SK-N-SH (cell line): ENCODE measurements around the gene ZNF213. TPM values are rescaled to one million over a fixed set of nuclear protein-coding genes. Genes with fewer than 3 reads are reported as not detected.

Source experiments
- CTCF ChIA-PET: fragments of 300-600, 350-600 bp; formaldehyde crosslinking; extraction: SDS; loops from one replicate; lab custom pipeline; 2021; lab: Yijun Ruan, JAX
- POLR2A ChIA-PET: fragments of 350-600 bp; sonication (Branson Sonifier 250); formaldehyde crosslinking; extraction: SDS; loops from one replicate; lab custom pipeline; 2020; ENCODE audit warnings: antibody characterized with exemption, inconsistent platforms; lab: Yijun Ruan, JAX
- DNase-seq: peaks from one replicate; pipeline ENCODE4 v3.0.0; 2012
- H2AFZ ChIP-seq: fragments of 200-600 bp; sonication (generic); 2 replicates; pipeline ENCODE4 v1.8.1; 2016; ENCODE audit warnings: antibody characterized with exemption, mild to moderate bottlenecking, low read depth
- H3F3A ChIP-seq: fragments of 200-600 bp; sonication (generic); replicated peaks from 2 replicates; pipeline ENCODE3; 2016; ENCODE audit warnings: antibody characterized with exemption, mild to moderate bottlenecking; ENCODE audit not compliant: insufficient read depth
- H3K27ac ChIP-seq, 2 experiments: fragments of 200-500 bp in 1 of 2; fragments of 200-600 bp in 1 of 2; sonication (Bioruptor generic) in 1 of 2; sonication (generic), shearing (Covaris generic) in 1 of 2; 2 replicates each; pipeline versions ENCODE4 v1.5.1 to v1.6.1; 2014 to 2016; ENCODE audit warnings: low read depth in 2 of 2, inconsistent platforms in 1 of 2, low read length in 1 of 2, mild to moderate bottlenecking in 1 of 2, mixed read lengths in 1 of 2
- H3K27me3 ChIP-seq: fragments of 200-600 bp; sonication (generic), shearing (Covaris generic); 2 replicates; pipeline ENCODE4 v1.6.1; 2016; ENCODE audit warnings: mixed run types; ENCODE audit not compliant: insufficient read depth
- H3K36me3 ChIP-seq, 2 experiments: fragments of 200-500 bp in 1 of 2; fragments of 200-600 bp in 1 of 2; sonication (Bioruptor generic) in 1 of 2; sonication (generic) in 1 of 2; replicated peaks in 1 of 2; 2 replicates each; pipeline versions ENCODE3 to v1.5.1; 2014 to 2016; ENCODE audit warnings: low read length in 1 of 2, mild to moderate bottlenecking in 1 of 2; ENCODE audit not compliant: insufficient read depth in 2 of 2, control insufficient read depth in 1 of 2
- H3K4me1 ChIP-seq, 2 experiments: fragments of 200-500 bp in 1 of 2; fragments of 200-600 bp in 1 of 2; sonication (Bioruptor generic) in 1 of 2; sonication (generic), shearing (Covaris generic) in 1 of 2; 2 replicates each; pipeline versions ENCODE4 v1.5.1 to v1.6.1; 2014 to 2016; ENCODE audit warnings: low read depth in 1 of 2, low read length in 1 of 2, mixed run types in 1 of 2; ENCODE audit not compliant: insufficient read depth in 2 of 2, control insufficient read depth in 1 of 2
- H3K4me2 ChIP-seq: fragments of 200-600 bp; sonication (generic), shearing (Covaris generic); 2 replicates; pipeline ENCODE4 v1.6.1; 2017; ENCODE audit warnings: mixed run types
- H3K4me3 ChIP-seq, 2 experiments: fragments of 200-500 bp in 1 of 2; fragments of 200-600 bp in 1 of 2; sonication (Bioruptor generic) in 1 of 2; sonication (generic), shearing (Covaris generic) in 1 of 2; 2 replicates each; pipeline versions ENCODE4 v1.5.1 to v1.8.1; 2014 to 2016; ENCODE audit warnings: low read depth in 2 of 2, inconsistent platforms in 1 of 2, low read length in 1 of 2, mild to moderate bottlenecking in 1 of 2, mixed read lengths in 1 of 2, moderate library complexity in 1 of 2
- H3K79me2 ChIP-seq: fragments of 200-600 bp; sonication (generic); 2 replicates; pipeline ENCODE4 v1.8.1; 2017; ENCODE audit warnings: mild to moderate bottlenecking; ENCODE audit not compliant: insufficient read depth
- H3K9ac ChIP-seq: fragments of 200-600 bp; sonication (generic); 2 replicates; pipeline ENCODE4 v1.6.1; 2017; ENCODE audit warnings: mixed run types
- H3K9me2 ChIP-seq: fragments of 200-600 bp; sonication (generic); 2 replicates; pipeline ENCODE4 v1.6.1; 2017; ENCODE audit warnings: mixed run types
- H3K9me3 ChIP-seq: fragments of 200-600 bp; sonication (generic); 2 replicates; pipeline ENCODE4 v1.6.1; 2017; ENCODE audit warnings: mixed run types, mild to moderate bottlenecking, moderate library complexity
- H4K20me1 ChIP-seq: fragments of 200-600 bp; sonication (generic); 2 replicates; pipeline ENCODE4 v1.6.1; 2017; ENCODE audit warnings: mild to moderate bottlenecking, mixed run types; ENCODE audit not compliant: insufficient read depth
- CHD2 ChIP-seq: fragments of 150-350 bp; IDR thresholded peaks from 2 replicates; pipeline ENCODE4 v1.6.1; 2018; ENCODE audit warnings: low read length; ENCODE audit not compliant: partially characterized antibody
- CTCF ChIP-seq: fragments of 200-600 bp; sonication (generic); IDR thresholded peaks from 2 replicates; pipeline ENCODE4 v1.6.1; 2017; ENCODE audit warnings: antibody characterized with exemption, mild to moderate bottlenecking, moderate library complexity
- ELF1 ChIP-seq: IDR thresholded peaks from 2 replicates; pipeline ENCODE4 v1.4.0; 2012
- FOSL2 ChIP-seq: IDR thresholded peaks from 2 replicates; pipeline ENCODE4 v1.4.0; 2012; ENCODE audit warnings: low read depth, mild to moderate bottlenecking, moderate library complexity, borderline replicate concordance
- GABPA ChIP-seq: IDR thresholded peaks from 2 replicates; pipeline ENCODE4 v1.4.0; 2012; ENCODE audit warnings: low read depth, mild to moderate bottlenecking
- MXI1 ChIP-seq: IDR thresholded peaks from 2 replicates; pipeline ENCODE4 v1.6.1; 2012; ENCODE audit warnings: mild to moderate bottlenecking, low read depth, low read length, improper control_type of control experiment
- NRF1 ChIP-seq: IDR thresholded peaks from 2 replicates; pipeline ENCODE4 v1.6.1; 2012; ENCODE audit warnings: low read depth, mild to moderate bottlenecking, low read length
- POLR2AphosphoS5 ChIP-seq: IDR thresholded peaks from 2 replicates; pipeline ENCODE4 v1.6.1; 2012; ENCODE audit warnings: low read depth, low read length
- RAD21 ChIP-seq: IDR thresholded peaks from 2 replicates; pipeline ENCODE4 v1.6.1; 2012; ENCODE audit warnings: mild to moderate bottlenecking, low read length
- RFX5 ChIP-seq: IDR thresholded peaks from 2 replicates; pipeline ENCODE4 v1.6.1; 2012; ENCODE audit warnings: mild to moderate bottlenecking, improper control_type of control experiment, low read length
- SIN3A ChIP-seq: IDR thresholded peaks from 2 replicates; pipeline ENCODE4 v1.6.1; 2012; ENCODE audit warnings: low read depth, mild to moderate bottlenecking, low read length, moderate library complexity, borderline replicate concordance
- SMC3 ChIP-seq: IDR thresholded peaks from 2 replicates; pipeline ENCODE4 v1.6.1; 2012; ENCODE audit warnings: low read depth, low read length, improper control_type of control experiment
- TAF1 ChIP-seq: IDR thresholded peaks from 2 replicates; pipeline ENCODE4 v1.6.1; 2012; ENCODE audit warnings: low read depth, mild to moderate bottlenecking, low read length, moderate library complexity, borderline replicate concordance
- TCF12 ChIP-seq: IDR thresholded peaks from 2 replicates; pipeline ENCODE4 v1.4.0; 2012
- TEAD4 ChIP-seq: IDR thresholded peaks from 2 replicates; pipeline ENCODE4 v1.4.0; 2012; ENCODE audit warnings: mild to moderate bottlenecking, borderline replicate concordance; ENCODE audit not compliant: insufficient read depth
- YY1 ChIP-seq: IDR thresholded peaks from 2 replicates; pipeline ENCODE4 v1.4.0; 2012; ENCODE audit warnings: low read depth, mild to moderate bottlenecking
- WGBS: methylation state at CpG from one replicate; pipeline ENCODE4 v1.1.6; 2017; ENCODE audit warnings: low lambda C conversion rate; 5-methylcytosine and 5-hydroxymethylcytosine counted together
- polyA plus RNA-seq, 3 experiments: library from polyadenylated mRNA; depleted of rRNA; stranded (reverse); fragments of >200 nt; gene quantifications; 2 replicates each; pipeline ENCODE4 v1.2.3, GENCODE V29; 2012

Gene ZNF213
- polyA plus RNA-seq, 1 of the 3 experiments (the other 2 are of a cell fraction) = 1.1 TPM

GRCh38 chr16:3112881-3113574 lies 21.8 kb upstream of the ZNF213 start:
- H4K20me1 ChIP-seq = no peaks in the 10 kb centered on the region
- H3K79me2 ChIP-seq = peaks cover 11% of the 10 kb centered on the region; the same call in 1 of the 2 replicates
- H3K9me2 ChIP-seq = no peaks in the 10 kb centered on the region
- peaks cover 0 to 24% of the 10 kb centered on the region in 2 experiments; a peak in 1 of 4 replicates for H3K4me1 ChIP-seq
- H3K9me3 ChIP-seq = no peaks in the 10 kb centered on the region
- no peaks in the 10 kb centered on the region for H3F3A ChIP-seq
- CTCF ChIA-PET = interaction anchor here (0.5 to 10.8 kb wide), 11 partner anchors 10 to 84 kb away, joined by 3 to 64 read pairs (median 7); partner anchors contain the start of gene ZNF213
- peaks cover 0 to 16% of the 10 kb centered on the region in 2 experiments for H3K36me3 ChIP-seq
- peak overlapping the region; percentile 98; the same call in 1 of the 2 replicates for H2AFZ ChIP-seq
- H3K27me3 ChIP-seq = no peaks in the 10 kb centered on the region
- WGBS = 11% methylated on average over 19 of the region's 19 CpGs
- POLR2A ChIA-PET = interaction anchor here (1.1 kb wide), 1 partner anchor 15 kb away, joined by 3 read pairs; no protein-coding TSS in a partner anchor
- peak; percentile 29 for DNase-seq
- peak overlapping the region in 1 of 2 experiments; percentile 61; a peak in 1 of 4 replicates for H3K27ac ChIP-seq
- peak overlapping the region; percentile 97 for H3K4me2 ChIP-seq
- TF ChIP-seq TEAD4 (no peak), FOSL2 (no peak), TCF12 (no peak), TAF1 (no peak), RFX5 (no peak), NRF1 (no peak), ELF1 (no peak), GABPA (no peak), SIN3A (no peak)
- peak overlapping the region; percentile 74 for H3K9ac ChIP-seq
- H3K4me3 ChIP-seq = peak overlapping the region; percentile 78 to 96

- Histone ChIP-seq H2AFZ (no peak overlapping the region), H3K27ac (peak overlapping the region in 1 of 2 experiments; percentile 18; a peak in 1 of 4 replicates), H3K9ac (peak overlapping the region; percentile 74; the same call in 1 of the 2 replicates), H3K4me1 (peaks cover 0 to 24% of the 10 kb centered on the region in 2 experiments; a peak in 1 of 4 replicates), H3K4me2 (peak overlapping the region; percentile 97), H3K79me2 (peaks cover 11% of the 10 kb centered on the region; the same call in 1 of the 2 replicates), H4K20me1 (no peaks in the 10 kb centered on the region), H3K4me3 (peak overlapping the region; percentile 78 to 96), H3K9me3 (no peaks in the 10 kb centered on the region), H3K36me3 (peaks cover 0 to 22% of the 10 kb centered on the region in 2 experiments), H3K27me3 (no peaks in the 10 kb centered on the region), H3K9me2 (no peaks in the 10 kb centered on the region), H3F3A (no peaks in the 10 kb centered on the region)
- TF ChIP-seq RAD21 (peak; percentile 14; the same call in 1 of the 2 replicates), SMC3 (peak; percentile 12; the same call in 1 of the 2 replicates), CHD2 (no peak), TCF12 (peak; percentile 24; the same call in 1 of the 2 replicates), TEAD4 (no peak), YY1 (no peak), CTCF (no peak), POLR2AphosphoS5 (no peak), MXI1 (peak; percentile 52; the same call in 1 of the 2 replicates)
- 44% methylated on average over 12 of the region's 17 CpGs for WGBS
- POLR2A ChIA-PET = no interaction called here
- CTCF ChIA-PET = interaction anchor here (1.0 to 10.8 kb wide), 9 partner anchors 9 to 82 kb away, joined by 3 to 64 read pairs (median 8); partner anchors contain the start of gene ZNF213
- DNase-seq = peak; percentile 62
Measured at GRCh38 chr16:3113765-3114479, 20.9 kb upstream of the ZNF213 start.
